ENCODE data around the gene TMEM190. TPM values are rescaled to one million over a fixed set of nuclear protein-coding genes. Genes with fewer than 3 reads are reported as not detected.

TMEM190 gene
- total and polyA plus RNA-seq, 10 of the 15 experiments (the other 5 are each of a cell fraction or from before 2014, with no cell fraction given) = not detected

DNA sequence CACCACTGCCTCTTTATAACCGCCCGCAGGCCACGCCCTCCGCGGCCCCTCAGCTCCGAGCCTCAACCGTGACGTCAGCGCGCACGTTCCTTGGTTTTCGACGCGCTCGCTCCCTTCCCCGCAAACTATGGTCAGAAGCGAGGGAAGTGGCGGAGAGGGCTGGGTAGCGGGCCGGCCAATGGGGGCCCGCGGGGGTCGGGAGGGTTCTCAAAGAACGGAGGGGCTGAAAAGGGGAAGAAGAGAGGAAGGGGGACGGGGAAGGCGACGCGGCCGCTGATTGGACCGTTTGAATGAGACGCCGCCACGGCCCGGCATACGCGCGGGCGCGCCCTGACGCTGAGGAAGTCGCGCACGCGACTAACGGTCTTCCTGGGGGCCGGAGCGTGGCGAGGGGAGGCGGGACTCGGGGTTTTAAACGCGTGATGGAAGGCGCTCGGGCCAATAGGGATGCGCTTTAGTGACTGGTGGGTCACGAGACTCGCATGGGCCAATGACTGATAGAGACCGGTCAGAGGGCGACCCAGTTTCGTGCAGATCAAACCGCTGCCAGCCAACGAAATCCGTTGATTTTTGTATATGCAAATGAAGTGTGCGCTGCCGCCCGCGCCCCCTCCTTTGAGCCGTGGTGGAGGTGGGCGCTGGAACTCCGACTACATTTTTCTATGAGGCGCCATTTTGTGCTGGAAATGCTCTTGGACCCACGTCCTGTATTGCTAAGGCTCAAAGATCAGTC lies 31.3 kb downstream of the TMEM190 start (continued):
- TF ChIP-seq BHLHE40 (IDR thresholded peaks at IDR 0.05; ENCODE audit: borderline replicate concordance in 1 of 2, low read depth in 2 of 2, low read length in 1 of 2) (peak; percentile 99 to 100), POLR2AphosphoS2 (IDR thresholded peaks at IDR 0.05; ENCODE audit: low read depth, low read length) (no peak), GATAD2B (conservative IDR thresholded peaks at IDR 0.05; ENCODE audit: low read depth) (peak; percentile 13; the same call in 1 of the 2 replicates), TCF7 (IDR thresholded peaks at IDR 0.05; ENCODE audit: borderline replicate concordance) (no peak), HDGF (IDR thresholded peaks at IDR 0.05) (no peak; the same call in 1 of the 2 replicates), CEBPB (IDR thresholded peaks at IDR 0.05; ENCODE audit: borderline replicate concordance in 1 of 2, low read depth in 2 of 2, low read length in 2 of 2) (no peak), ZBED1 (IDR thresholded peaks at IDR 0.05; ENCODE audit: borderline replicate concordance) (no peak), FOXK2 (IDR thresholded peaks at IDR 0.05) (no peak), ESRRA (IDR thresholded peaks at IDR 0.05; ENCODE audit: low read length) (no peak), EZH2 (IDR thresholded peaks at IDR 0.05; ENCODE audit: borderline replicate concordance, control insufficient read depth, low read depth, low read length) (no peak), POLR2A (IDR thresholded peaks at IDR 0.05; ENCODE audit: low read depth, low read length) (peak; percentile 39; the same call in 1 of the 2 replicates), ATF7 (IDR thresholded peaks at IDR 0.05; ENCODE audit: low read depth) (peak; percentile 89), NRF1 (conservative IDR thresholded peaks at IDR 0.05; ENCODE audit: low read depth, low read length) (0 out of 2 replicates have a peak, but pooled peaks have one; percentile 34)
- TF ChIP-seq, protein P1, sequence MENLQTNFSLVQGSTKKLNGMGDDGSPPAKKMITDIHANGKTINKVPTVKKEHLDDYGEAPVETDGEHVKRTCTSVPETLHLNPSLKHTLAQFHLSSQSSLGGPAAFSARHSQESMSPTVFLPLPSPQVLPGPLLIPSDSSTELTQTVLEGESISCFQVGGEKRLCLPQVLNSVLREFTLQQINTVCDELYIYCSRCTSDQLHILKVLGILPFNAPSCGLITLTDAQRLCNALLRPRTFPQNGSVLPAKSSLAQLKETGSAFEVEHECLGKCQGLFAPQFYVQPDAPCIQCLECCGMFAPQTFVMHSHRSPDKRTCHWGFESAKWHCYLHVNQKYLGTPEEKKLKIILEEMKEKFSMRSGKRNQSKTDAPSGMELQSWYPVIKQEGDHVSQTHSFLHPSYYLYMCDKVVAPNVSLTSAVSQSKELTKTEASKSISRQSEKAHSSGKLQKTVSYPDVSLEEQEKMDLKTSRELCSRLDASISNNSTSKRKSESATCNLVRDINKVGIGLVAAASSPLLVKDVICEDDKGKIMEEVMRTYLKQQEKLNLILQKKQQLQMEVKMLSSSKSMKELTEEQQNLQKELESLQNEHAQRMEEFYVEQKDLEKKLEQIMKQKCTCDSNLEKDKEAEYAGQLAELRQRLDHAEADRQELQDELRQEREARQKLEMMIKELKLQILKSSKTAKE (IDR thresholded peaks at IDR 0.05; ENCODE audit: low read depth, poor library complexity, severe bottlenecking) = no peak
- TF ChIP-seq, protein P2, sequence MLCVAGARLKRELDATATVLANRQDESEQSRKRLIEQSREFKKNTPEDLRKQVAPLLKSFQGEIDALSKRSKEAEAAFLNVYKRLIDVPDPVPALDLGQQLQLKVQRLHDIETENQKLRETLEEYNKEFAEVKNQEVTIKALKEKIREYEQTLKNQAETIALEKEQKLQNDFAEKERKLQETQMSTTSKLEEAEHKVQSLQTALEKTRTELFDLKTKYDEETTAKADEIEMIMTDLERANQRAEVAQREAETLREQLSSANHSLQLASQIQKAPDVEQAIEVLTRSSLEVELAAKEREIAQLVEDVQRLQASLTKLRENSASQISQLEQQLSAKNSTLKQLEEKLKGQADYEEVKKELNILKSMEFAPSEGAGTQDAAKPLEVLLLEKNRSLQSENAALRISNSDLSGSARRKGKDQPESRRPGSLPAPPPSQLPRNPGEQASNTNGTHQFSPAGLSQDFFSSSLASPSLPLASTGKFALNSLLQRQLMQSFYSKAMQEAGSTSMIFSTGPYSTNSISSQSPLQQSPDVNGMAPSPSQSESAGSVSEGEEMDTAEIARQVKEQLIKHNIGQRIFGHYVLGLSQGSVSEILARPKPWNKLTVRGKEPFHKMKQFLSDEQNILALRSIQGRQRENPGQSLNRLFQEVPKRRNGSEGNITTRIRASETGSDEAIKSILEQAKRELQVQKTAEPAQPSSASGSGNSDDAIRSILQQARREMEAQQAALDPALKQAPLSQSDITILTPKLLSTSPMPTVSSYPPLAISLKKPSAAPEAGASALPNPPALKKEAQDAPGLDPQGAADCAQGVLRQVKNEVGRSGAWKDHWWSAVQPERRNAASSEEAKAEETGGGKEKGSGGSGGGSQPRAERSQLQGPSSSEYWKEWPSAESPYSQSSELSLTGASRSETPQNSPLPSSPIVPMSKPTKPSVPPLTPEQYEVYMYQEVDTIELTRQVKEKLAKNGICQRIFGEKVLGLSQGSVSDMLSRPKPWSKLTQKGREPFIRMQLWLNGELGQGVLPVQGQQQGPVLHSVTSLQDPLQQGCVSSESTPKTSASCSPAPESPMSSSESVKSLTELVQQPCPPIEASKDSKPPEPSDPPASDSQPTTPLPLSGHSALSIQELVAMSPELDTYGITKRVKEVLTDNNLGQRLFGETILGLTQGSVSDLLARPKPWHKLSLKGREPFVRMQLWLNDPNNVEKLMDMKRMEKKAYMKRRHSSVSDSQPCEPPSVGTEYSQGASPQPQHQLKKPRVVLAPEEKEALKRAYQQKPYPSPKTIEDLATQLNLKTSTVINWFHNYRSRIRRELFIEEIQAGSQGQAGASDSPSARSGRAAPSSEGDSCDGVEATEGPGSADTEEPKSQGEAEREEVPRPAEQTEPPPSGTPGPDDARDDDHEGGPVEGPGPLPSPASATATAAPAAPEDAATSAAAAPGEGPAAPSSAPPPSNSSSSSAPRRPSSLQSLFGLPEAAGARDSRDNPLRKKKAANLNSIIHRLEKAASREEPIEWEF (IDR thresholded peaks at IDR 0.05; ENCODE audit: insufficient replicate concordance, low read depth, low read length) = no peak
- TF ChIP-seq, protein P3, sequence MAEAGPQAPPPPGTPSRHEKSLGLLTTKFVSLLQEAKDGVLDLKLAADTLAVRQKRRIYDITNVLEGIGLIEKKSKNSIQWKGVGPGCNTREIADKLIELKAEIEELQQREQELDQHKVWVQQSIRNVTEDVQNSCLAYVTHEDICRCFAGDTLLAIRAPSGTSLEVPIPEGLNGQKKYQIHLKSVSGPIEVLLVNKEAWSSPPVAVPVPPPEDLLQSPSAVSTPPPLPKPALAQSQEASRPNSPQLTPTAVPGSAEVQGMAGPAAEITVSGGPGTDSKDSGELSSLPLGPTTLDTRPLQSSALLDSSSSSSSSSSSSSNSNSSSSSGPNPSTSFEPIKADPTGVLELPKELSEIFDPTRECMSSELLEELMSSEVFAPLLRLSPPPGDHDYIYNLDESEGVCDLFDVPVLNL (IDR thresholded peaks at IDR 0.05; ENCODE audit: low read depth, low read length) = peak; percentile 94
- TF ChIP-seq, protein P4, sequence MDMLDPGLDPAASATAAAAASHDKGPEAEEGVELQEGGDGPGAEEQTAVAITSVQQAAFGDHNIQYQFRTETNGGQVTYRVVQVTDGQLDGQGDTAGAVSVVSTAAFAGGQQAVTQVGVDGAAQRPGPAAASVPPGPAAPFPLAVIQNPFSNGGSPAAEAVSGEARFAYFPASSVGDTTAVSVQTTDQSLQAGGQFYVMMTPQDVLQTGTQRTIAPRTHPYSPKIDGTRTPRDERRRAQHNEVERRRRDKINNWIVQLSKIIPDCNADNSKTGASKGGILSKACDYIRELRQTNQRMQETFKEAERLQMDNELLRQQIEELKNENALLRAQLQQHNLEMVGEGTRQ (IDR thresholded peaks at IDR 0.05; ENCODE audit: borderline replicate concordance, low read depth, low read length) = peak; percentile 82

Data from GM12878 (cell line).